Prostate gland (tissue), 2 donors: ENCODE measurements around the gene PRUNE1. TPM values are rescaled to one million over a fixed set of nuclear protein-coding genes. Genes with fewer than 3 reads are reported as not detected.
A peak's percentile ranks its signal among the peaks of the same experiment; 100 is the strongest.

Experiments used
- DNase-seq: peaks from one replicate; pipeline ENCODE4 v3.0.0-alpha.2; 2019; ENCODE audit warnings: low spot score
- H3K27ac ChIP-seq, 2 donors: fragments of 200-600 bp; sonication (generic); 2 replicates each; pipeline ENCODE4 v1.5.1; 2017 to 2019
- H3K27me3 ChIP-seq: fragments of 200-600 bp; sonication (generic); replicated peaks from 2 replicates; pipeline ENCODE4 v1.5.1; 2019; ENCODE audit not compliant: insufficient read depth
- H3K36me3 ChIP-seq, 2 donors: fragments of 200-600 bp; sonication (generic); 1 replicate in 1 of 2; 2 replicates in 1 of 2; pipeline versions ENCODE4 v1.5.1 to v1.8.1; 2017 to 2019
- H3K4me1 ChIP-seq: fragments of 200-600 bp; sonication (generic); replicated peaks from 2 replicates; pipeline ENCODE4 v1.5.1; 2019
- H3K4me3 ChIP-seq, 2 donors: fragments of 200-600 bp; sonication (generic); 2 replicates each; pipeline ENCODE4 v1.5.1; 2017 to 2019
- H3K9me3 ChIP-seq: fragments of 200-600 bp; sonication (generic); 2 replicates; pipeline ENCODE4 v1.5.1; 2017
- POLR2A ChIP-seq: fragments of 450-650 bp; IDR thresholded peaks from one replicate; pipeline ENCODE4 v1.6.1; 2016; ENCODE audit warnings: antibody characterized with exemption, mild to moderate bottlenecking
- POLR2AphosphoS5 ChIP-seq: sonication (generic); formaldehyde crosslinking; IDR thresholded peaks from one replicate; pipeline ENCODE4 v1.6.1; 2017; ENCODE audit warnings: antibody characterized with exemption
- WGBS: methylation state at CpG from one replicate; pipeline ENCODE4 v1.1.5; 2018; 5-methylcytosine and 5-hydroxymethylcytosine counted together
- intact Hi-C: fragments of 100-400 bp; cut with DNase I; formaldehyde crosslinking; loops from one replicate; pipeline ENCODE4 v1.14.2; 2022
- total RNA-seq, 2 donors: library from RNA; depleted of rRNA; stranded (reverse); fragments of >200 nt; gene quantifications; one replicate each; pipeline ENCODE4 v1.1.0, GENCODE V29; 2016
- TF ChIP-seq, protein P1 (sequence below), 4 experiments: fragments of 200-600 bp in 2 of 4; fragments of 450-650 bp in 2 of 4; sonication (generic) in 2 of 4; IDR thresholded peaks; 1 replicate in 3 of 4; 2 replicates in 1 of 4; pipeline ENCODE4 v1.5.1; 2016 to 2019; ENCODE audit warnings: antibody characterized with exemption in 4 of 4, mild to moderate bottlenecking in 2 of 4, moderate library complexity in 2 of 4

Gene PRUNE1
- total RNA-seq, 2 donors from 2014 or later, result 29.2 to 37.5 TPM

- no peak for DNase-seq
- H3K4me1 ChIP-seq, result peaks cover 25% of the 10 kb centered on the region
- TF ChIP-seq POLR2A (no peak), POLR2AphosphoS5 (no peak)
- TF ChIP-seq, protein P1, sequence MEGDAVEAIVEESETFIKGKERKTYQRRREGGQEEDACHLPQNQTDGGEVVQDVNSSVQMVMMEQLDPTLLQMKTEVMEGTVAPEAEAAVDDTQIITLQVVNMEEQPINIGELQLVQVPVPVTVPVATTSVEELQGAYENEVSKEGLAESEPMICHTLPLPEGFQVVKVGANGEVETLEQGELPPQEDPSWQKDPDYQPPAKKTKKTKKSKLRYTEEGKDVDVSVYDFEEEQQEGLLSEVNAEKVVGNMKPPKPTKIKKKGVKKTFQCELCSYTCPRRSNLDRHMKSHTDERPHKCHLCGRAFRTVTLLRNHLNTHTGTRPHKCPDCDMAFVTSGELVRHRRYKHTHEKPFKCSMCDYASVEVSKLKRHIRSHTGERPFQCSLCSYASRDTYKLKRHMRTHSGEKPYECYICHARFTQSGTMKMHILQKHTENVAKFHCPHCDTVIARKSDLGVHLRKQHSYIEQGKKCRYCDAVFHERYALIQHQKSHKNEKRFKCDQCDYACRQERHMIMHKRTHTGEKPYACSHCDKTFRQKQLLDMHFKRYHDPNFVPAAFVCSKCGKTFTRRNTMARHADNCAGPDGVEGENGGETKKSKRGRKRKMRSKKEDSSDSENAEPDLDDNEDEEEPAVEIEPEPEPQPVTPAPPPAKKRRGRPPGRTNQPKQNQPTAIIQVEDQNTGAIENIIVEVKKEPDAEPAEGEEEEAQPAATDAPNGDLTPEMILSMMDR (IDR thresholded peaks at IDR 0.05), result no peak
- peak overlapping the region; percentile 83 to 86 for H3K4me3 ChIP-seq
- H3K36me3 ChIP-seq, result peaks cover 0 to 2% of the 10 kb centered on the region in 2 donors
- WGBS, result 5% methylated on average over 15 of the region's 15 CpGs
- intact Hi-C loops, result loop anchor here (5.0 to 10.0 kb wide), 3 partner anchors 46 to 509 kb away; partner anchors contain the start of genes ARNT and SETDB1
- H3K27me3 ChIP-seq, result no peaks in the 10 kb centered on the region
- H3K9me3 ChIP-seq, result no peaks in the 10 kb centered on the region
- H3K27ac ChIP-seq, result peak overlapping the region; percentile 93 to 94
These were observed 34.9 kb upstream of the PRUNE1 start for GRCh38 chr1:150973258-150973835.

DNA sequence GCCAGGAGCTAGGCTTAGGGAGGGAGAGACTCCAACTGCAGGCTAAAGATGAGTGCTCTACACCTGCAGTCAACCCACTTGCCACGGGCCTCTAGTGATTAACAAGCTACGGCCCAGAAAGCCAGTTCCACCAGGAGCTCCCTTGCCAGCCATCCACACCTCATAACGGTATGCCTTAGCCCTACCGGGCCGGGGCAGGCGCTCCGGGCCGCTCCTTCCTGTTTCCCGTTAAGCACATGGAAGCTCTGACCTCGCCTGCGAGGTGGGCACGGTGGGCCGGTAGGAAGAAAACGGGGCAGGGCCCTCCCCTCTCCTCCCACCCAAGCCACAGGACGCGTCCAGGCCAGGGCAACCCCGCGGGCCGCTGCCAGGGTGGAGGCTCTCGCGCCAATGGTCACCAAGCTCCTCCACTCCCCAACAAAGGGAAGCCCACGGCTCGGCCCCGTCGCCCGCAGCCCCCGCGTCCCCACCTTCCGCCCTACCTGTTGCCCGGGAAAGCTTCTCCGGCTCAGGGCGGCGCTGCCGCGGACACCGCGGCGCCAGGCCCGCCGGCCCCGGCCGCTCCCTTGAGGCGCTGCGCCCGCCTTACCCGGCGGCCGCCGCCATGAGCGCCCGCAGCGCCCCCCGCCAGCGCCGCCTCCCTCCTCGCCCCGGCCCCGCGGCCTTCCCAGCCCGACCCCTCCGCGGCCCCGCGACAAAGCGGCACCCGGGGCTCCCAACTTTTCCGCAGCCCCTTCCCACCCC is 34.2 kb upstream of the PRUNE1 start:
- DNase-seq, result peak; percentile 34
- H3K4me1 ChIP-seq, result peaks cover 25% of the 10 kb centered on the region
- no peaks in the 10 kb centered on the region for H3K36me3 ChIP-seq
- H3K4me3 ChIP-seq, result peak overlapping the region; percentile 83 to 86
- H3K27ac ChIP-seq, result peak overlapping the region; percentile 93 to 94
- no peaks in the 10 kb centered on the region for H3K9me3 ChIP-seq
- H3K27me3 ChIP-seq, result no peaks in the 10 kb centered on the region
- intact Hi-C loops, result loop anchor here (5.0 to 10.0 kb wide), 3 partner anchors 47 to 509 kb away; partner anchors contain the start of genes ARNT and SETDB1
- peak; percentile 4 for TF ChIP-seq POLR2AphosphoS5
- TF ChIP-seq, protein P1 (IDR thresholded peaks at IDR 0.05), result no peak
- peak; percentile 15 for TF ChIP-seq POLR2A
- under 1% methylated on average over 45 of the region's 67 CpGs for WGBS

DNA sequence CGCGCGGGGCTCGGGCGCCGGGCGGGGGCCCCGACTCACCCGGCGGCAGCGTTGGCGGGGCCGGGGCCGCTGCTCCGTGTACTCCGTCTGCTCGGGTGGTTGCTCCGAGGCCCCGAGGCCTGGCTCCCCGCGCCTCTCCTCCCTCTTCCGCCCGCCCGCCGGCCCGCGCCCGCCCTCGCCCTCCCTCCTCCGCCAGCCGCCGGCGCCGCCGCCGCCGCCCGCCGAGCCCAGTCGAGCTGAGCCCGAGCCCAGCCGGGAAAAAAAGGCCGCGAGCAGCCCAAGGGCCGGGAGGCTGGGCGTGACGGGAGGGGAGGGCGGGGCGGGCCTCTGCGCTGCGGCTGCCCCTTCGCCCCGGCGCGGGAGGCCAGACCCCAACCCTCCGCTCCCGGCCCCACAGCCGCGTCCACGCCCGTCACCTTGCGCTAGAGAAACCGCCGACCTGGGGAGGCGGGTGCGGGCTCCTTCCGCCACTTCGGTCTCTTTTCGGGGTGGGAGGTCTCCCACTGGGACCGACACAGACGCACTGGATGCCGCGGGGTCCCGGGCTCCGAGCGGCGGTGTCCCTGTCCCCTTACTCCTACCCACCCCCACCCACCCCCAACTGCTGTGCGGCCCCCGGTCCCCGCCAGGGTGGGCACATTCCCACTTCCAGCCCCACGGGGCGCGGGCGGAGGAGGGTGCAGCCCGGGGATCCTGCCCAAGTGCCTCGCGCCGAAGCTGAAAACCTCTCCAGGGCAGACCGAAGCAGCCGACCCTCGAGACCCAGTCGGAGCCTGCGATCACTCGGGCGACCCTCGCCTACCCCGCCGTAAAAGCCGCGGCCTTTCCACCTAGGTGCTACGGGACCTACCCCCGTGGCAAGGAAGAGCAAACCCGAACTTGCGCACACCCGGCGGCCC is 33.4 kb upstream of the PRUNE1 start, which contains the start of gene CERS2:
Gene CERS2, minus strand, starts transcription at position 256 of the 899 bp plus-strand sequence. CDS start 5,745 bp downstream, outside the sequence.
- no peaks in the 10 kb centered on the region for H3K9me3 ChIP-seq
- TF ChIP-seq POLR2A (peak; percentile 23), POLR2AphosphoS5 (no peak)
- no peaks in the 10 kb centered on the region for H3K27me3 ChIP-seq
- intact Hi-C loops, result loop anchor here (5.0 to 10.0 kb wide), 3 partner anchors 48 to 510 kb away; partner anchors contain the start of genes ARNT and SETDB1
- WGBS, result 12% methylated on average over 45 of the region's 106 CpGs
- DNase-seq, result peak; percentile 77
- H3K36me3 ChIP-seq, result no peaks in the 10 kb centered on the region
- H3K27ac ChIP-seq, result peak within 1 kb of the TSS; percentile 93 to 94
- peaks cover 28% of the 10 kb centered on the region for H3K4me1 ChIP-seq
- H3K4me3 ChIP-seq, result peak within 1 kb of the TSS; percentile 83 to 86

- DNase-seq, result no peak
- intact Hi-C loops, result loop anchor here (10.0 kb wide), 2 partner anchors 102 to 512 kb away; partner anchors contain the start of gene ARNT
- Histone ChIP-seq H3K4me1 (peaks cover 19% of the 10 kb centered on the region), H3K27me3 (no peaks in the 10 kb centered on the region), H3K27ac (no peak overlapping the region), H3K9me3 (no peaks in the 10 kb centered on the region), H3K4me3 (no peak overlapping the region), H3K36me3 (no peaks in the 10 kb centered on the region)
- 96% methylated on average over 9 of the region's 9 CpGs for WGBS
- no peak for TF ChIP-seq POLR2AphosphoS5
- TF ChIP-seq, protein P1 (IDR thresholded peaks at IDR 0.05), result no peak
- no peak for TF ChIP-seq POLR2A
These were observed 31.8 kb upstream of the PRUNE1 start for GRCh38 chr1:150976401-150976821.
